OCI-LY7 (cell line): ENCODE measurements around the gene GALM. TPM values are rescaled to one million over a fixed set of nuclear protein-coding genes. Genes with fewer than 3 reads are reported as not detected.

ENCODE experiments used
- BruUV-seq: library from RNA; stranded (reverse); fragments of 400-500 nt; replicated peaks from 2 replicates; lab custom pipeline; 2021; lab: Mats Ljungman, UMichigan
- CTCF ChIA-PET: fragments of 300-600 bp; sonication (Branson Sonifier 250); formaldehyde crosslinking; loops from one replicate; lab custom pipeline; 2022; ENCODE audit warnings: antibody characterized with exemption; ENCODE audit not compliant: unreplicated experiment; lab: Charles Lee
- POLR2A ChIA-PET: fragments of 300-600 bp; sonication (Branson Sonifier 250); formaldehyde crosslinking; loops from one replicate; lab custom pipeline; 2022; ENCODE audit warnings: antibody characterized with exemption; lab: Charles Lee
- DNase-seq: peaks from one replicate; pipeline ENCODE4 v3.0.0-alpha.2; 2015; ENCODE audit warnings: low spot score
- H2AFZ ChIP-seq: fragments of 200-600 bp; sonication (generic), shearing (Covaris generic); 2 replicates; pipeline ENCODE4 v1.6.1; 2014; ENCODE audit warnings: mild to moderate bottlenecking, antibody characterized with exemption, low read length, moderate library complexity
- H3K27ac ChIP-seq: fragments of 200-600 bp; sonication (generic); 2 replicates; pipeline ENCODE4 v1.5.1; 2014; ENCODE audit warnings: mixed run types, low read depth, mild to moderate bottlenecking, moderate library complexity, low read length, inconsistent platforms; ENCODE audit not compliant: poor library complexity, severe bottlenecking
- H3K36me3 ChIP-seq: fragments of 200-600 bp; sonication (generic); 2 replicates; pipeline ENCODE4 v1.6.1; 2014; ENCODE audit warnings: mild to moderate bottlenecking, antibody characterized with exemption, low read length, moderate library complexity, mixed read lengths; ENCODE audit not compliant: insufficient read depth
- H3K4me1 ChIP-seq: fragments of 200-600 bp; sonication (generic); 2 replicates; pipeline ENCODE4 v1.5.1; 2014; ENCODE audit warnings: mild to moderate bottlenecking, low read length; ENCODE audit not compliant: insufficient read depth, poor library complexity, severe bottlenecking
- H3K4me2 ChIP-seq: fragments of 200-600 bp; sonication (generic); 2 replicates; pipeline ENCODE4 v1.6.1; 2014; ENCODE audit warnings: mild to moderate bottlenecking, low read length
- H3K4me3 ChIP-seq: fragments of 200-600 bp; sonication (generic); 2 replicates; pipeline ENCODE4 v1.5.1; 2014; ENCODE audit warnings: mild to moderate bottlenecking, low read depth, low read length; ENCODE audit not compliant: poor library complexity, severe bottlenecking
- H3K79me2 ChIP-seq: fragments of 200-600 bp; sonication (generic); 2 replicates; pipeline ENCODE4 v1.6.1; 2016; ENCODE audit warnings: low read depth, mild to moderate bottlenecking, low read length, moderate library complexity, mixed read lengths; ENCODE audit not compliant: insufficient read depth
- H3K9me2 ChIP-seq: fragments of 200-600 bp; sonication (generic); 2 replicates; pipeline ENCODE4 v1.6.1; 2016; ENCODE audit warnings: mild to moderate bottlenecking, low read length, mixed read lengths; ENCODE audit not compliant: insufficient read depth
- H3K9me3 ChIP-seq: fragments of 200-600 bp; sonication (generic); 2 replicates; pipeline ENCODE4 v1.6.1; 2014; ENCODE audit warnings: mild to moderate bottlenecking, mixed run types, low read length, mixed read lengths
- H4K20me1 ChIP-seq: fragments of 200-600 bp; sonication (generic); 2 replicates; pipeline ENCODE4 v1.6.1; 2014; ENCODE audit warnings: mild to moderate bottlenecking, antibody characterized with exemption, low read length, moderate library complexity, mixed read lengths; ENCODE audit not compliant: insufficient read depth
- CTCF ChIP-seq: fragments of 200-600 bp; sonication (generic); conservative IDR thresholded peaks from 2 replicates; pipeline ENCODE4 v1.5.1; 2014; ENCODE audit warnings: mild to moderate bottlenecking, antibody characterized with exemption, low read length, moderate library complexity, mixed read lengths
- EZH2phosphoT487 ChIP-seq: fragments of 200-600 bp; sonication (generic); IDR thresholded peaks from 2 replicates; pipeline ENCODE4 v1.6.1; 2018; ENCODE audit warnings: low read depth, borderline replicate concordance, mild to moderate bottlenecking, mixed run types, antibody characterized with exemption, low read length, moderate library complexity, mixed read lengths
- intact Hi-C: fragments of 100-400 bp; cut with micrococcal nuclease; formaldehyde crosslinking; loops from one replicate; pipeline ENCODE4 v1.10.0; 2022; ENCODE audit not compliant: unreplicated experiment
- total RNA-seq, 2 experiments: library from RNA; depleted of rRNA in 1 of 2; stranded (reverse); fragments of >200 nt in 1 of 2; shearing (Covaris generic) in 1 of 2; gene quantifications; 2 replicates each; pipeline ENCODE4 v1.2.3, GENCODE V29; 2014 to 2022

GALM gene
- total RNA-seq, 2 experiments from 2014 or later: 5.5 to 10.8 TPM

- no peaks in the 10 kb centered on the region for H3K9me2 ChIP-seq
- H3K27ac ChIP-seq: no peak overlapping the region
- BruUV-seq: no TSS peak
- no peak for DNase-seq
- no peak overlapping the region for H3K4me3 ChIP-seq
- TF ChIP-seq EZH2phosphoT487 (no peak), CTCF (no peak)
- no peaks in the 10 kb centered on the region for H4K20me1 ChIP-seq
- ChIA-PET POLR2A (interaction anchor here (0.9 to 1.0 kb wide), 2 partner anchors 11 to 12 kb away, joined by 4 to 8 read pairs; no protein-coding TSS in a partner anchor), CTCF (no interaction called here)
- no peaks in the 10 kb centered on the region for H3K9me3 ChIP-seq
- H2AFZ ChIP-seq: no peak overlapping the region
- intact Hi-C loops: no loop called here
- H3K4me2 ChIP-seq: no peak overlapping the region
- no peaks in the 10 kb centered on the region for H3K36me3 ChIP-seq
- no peaks in the 10 kb centered on the region for H3K79me2 ChIP-seq
- H3K4me1 ChIP-seq: no peaks in the 10 kb centered on the region
These were observed 6.8 kb upstream of the GALM start for GRCh38 chr2:38659115-38659514.

- ChIA-PET POLR2A (no interaction called here), CTCF (no interaction called here)
- no peak for DNase-seq
- Histone ChIP-seq H3K9me3 (no peaks in the 10 kb centered on the region), H3K4me3 (no peak overlapping the region), H3K27ac (no peak overlapping the region), H3K4me2 (no peak overlapping the region), H4K20me1 (no peaks in the 10 kb centered on the region), H2AFZ (no peak overlapping the region), H3K79me2 (no peaks in the 10 kb centered on the region), H3K4me1 (no peaks in the 10 kb centered on the region), H3K9me2 (no peaks in the 10 kb centered on the region), H3K36me3 (no peaks in the 10 kb centered on the region)
- intact Hi-C loops: no loop called here
- no peak for TF ChIP-seq EZH2phosphoT487
- no peak for TF ChIP-seq CTCF
- no TSS peak for BruUV-seq
These were observed 5.6 kb upstream of the GALM start for GRCh38 chr2:38660282-38660681.

GRCh38 chr2:38661306-38661705 lies 4.6 kb upstream of the GALM start:
- no peak for DNase-seq
- H3K27ac ChIP-seq: no peak overlapping the region
- H3K4me1 ChIP-seq: peaks cover under 1% of the 10 kb centered on the region
- H2AFZ ChIP-seq: no peak overlapping the region
- no peaks in the 10 kb centered on the region for H3K79me2 ChIP-seq
- no TSS peak for BruUV-seq
- CTCF ChIA-PET: no interaction called here
- H3K9me2 ChIP-seq: no peaks in the 10 kb centered on the region
- H3K36me3 ChIP-seq: no peaks in the 10 kb centered on the region
- no peaks in the 10 kb centered on the region for H3K9me3 ChIP-seq
- POLR2A ChIA-PET: interaction anchor here (0.6 to 1.3 kb wide), 3 partner anchors 11 to 29 kb away, joined by 3 read pairs; no protein-coding TSS in a partner anchor
- H3K4me2 ChIP-seq: no peak overlapping the region
- H3K4me3 ChIP-seq: no peak overlapping the region
- intact Hi-C loops: no loop called here
- no peaks in the 10 kb centered on the region for H4K20me1 ChIP-seq
- no peak for TF ChIP-seq EZH2phosphoT487
